Neural cell (in vitro differentiated cells): ENCODE results near the gene MECR. TPM values are rescaled to one million over a fixed set of nuclear protein-coding genes. Genes with fewer than 3 reads are reported as not detected.

Experiments used
- H2AFZ ChIP-seq: fragments of 200-600, 300-800 bp; sonication (generic), shearing (Covaris generic); 2 replicates; pipeline ENCODE4 v1.6.0; 2014; ENCODE audit warnings: low read depth, mild to moderate bottlenecking, antibody characterized with exemption, low read length, moderate library complexity
- H3F3A ChIP-seq: fragments of 200-600 bp; shearing (Covaris generic); 2 replicates; pipeline ENCODE4 v1.6.1; 2016; ENCODE audit warnings: mild to moderate bottlenecking, moderate library complexity, mixed read lengths, antibody characterized with exemption, low read length; ENCODE audit not compliant: insufficient read depth, poor library complexity, severe bottlenecking
- H3K27ac ChIP-seq: fragments of 200-600, 300-800 bp; sonication (generic), shearing (Covaris generic); 2 replicates; pipeline ENCODE4 v1.5.1; 2014; ENCODE audit warnings: mild to moderate bottlenecking, low read length, moderate library complexity
- H3K27me3 ChIP-seq: fragments of 300-800, 200-600 bp; sonication (generic), shearing (Covaris generic); 2 replicates; pipeline ENCODE4 v1.6.0; 2014; ENCODE audit warnings: mild to moderate bottlenecking, low read depth, low read length, moderate library complexity; ENCODE audit not compliant: insufficient read depth
- H3K36me3 ChIP-seq: fragments of 300-800, 200-600 bp; sonication (generic), shearing (Covaris generic); 2 replicates; pipeline ENCODE4 v1.5.1; 2014; ENCODE audit warnings: mild to moderate bottlenecking, antibody characterized with exemption, low read length, moderate library complexity; ENCODE audit not compliant: insufficient read depth
- H3K4me2 ChIP-seq: fragments of 300-800, 200-600 bp; sonication (generic), shearing (Covaris generic); 2 replicates; pipeline ENCODE4 v1.6.0; 2014; ENCODE audit warnings: mild to moderate bottlenecking, low read length
- H3K4me3 ChIP-seq: fragments of 300-800, 200-600 bp; sonication (generic), shearing (Covaris generic); 2 replicates; pipeline ENCODE4 v1.5.1; 2014; ENCODE audit warnings: mild to moderate bottlenecking, low read length, moderate library complexity
- H3K79me2 ChIP-seq: fragments of 200-600 bp; shearing (Covaris generic); replicated peaks from 2 replicates; pipeline ENCODE4 v1.6.0; 2014; ENCODE audit warnings: mild to moderate bottlenecking, low read length, moderate library complexity; ENCODE audit not compliant: insufficient read depth
- H3K9ac ChIP-seq: fragments of 300-800, 200-600 bp; sonication (generic), shearing (Covaris generic); 2 replicates; pipeline ENCODE4 v1.6.1; 2016; ENCODE audit warnings: mild to moderate bottlenecking, low read length, mixed read lengths
- H3K9me2 ChIP-seq: fragments of 200-600 bp; shearing (Covaris generic); 2 replicates; pipeline ENCODE4 v1.6.1; 2016; ENCODE audit warnings: mild to moderate bottlenecking, low read length, mixed read lengths; ENCODE audit not compliant: insufficient read depth
- H3K9me3 ChIP-seq: fragments of 200-600, 300-800 bp; sonication (generic), shearing (Covaris generic); 2 replicates; pipeline ENCODE4 v1.6.1; 2016; ENCODE audit warnings: mild to moderate bottlenecking, mixed run types, low read length, moderate library complexity, mixed read lengths
- H4K20me1 ChIP-seq: fragments of 200-600 bp; shearing (Covaris generic); 2 replicates; pipeline ENCODE4 v1.6.1; 2016; ENCODE audit warnings: mild to moderate bottlenecking, mixed run types; ENCODE audit not compliant: insufficient read depth
- CTCF ChIP-seq: fragments of 450-650 bp; IDR thresholded peaks from 2 replicates; pipeline ENCODE4 v1.5.1; 2014; ENCODE audit warnings: antibody characterized with exemption, mild to moderate bottlenecking, moderate library complexity; ENCODE audit not compliant: poor library complexity, severe bottlenecking
- EP300 ChIP-seq: fragments of 450-650 bp; conservative IDR thresholded peaks from 2 replicates; pipeline ENCODE4 v1.6.1; 2014; ENCODE audit warnings: antibody characterized with exemption, mild to moderate bottlenecking, moderate library complexity; ENCODE audit not compliant: poor library complexity, severe bottlenecking
- EZH2 ChIP-seq: fragments of 200-600, 300-800 bp; shearing (Covaris generic), sonication (generic); IDR thresholded peaks from 2 replicates; pipeline ENCODE4 v1.6.1; 2014; ENCODE audit warnings: antibody characterized with exemption, low read length, borderline replicate concordance, mild to moderate bottlenecking; ENCODE audit not compliant: insufficient read depth, poor library complexity, severe bottlenecking
- MXI1 ChIP-seq: fragments of 450-650 bp; conservative IDR thresholded peaks from 2 replicates; pipeline ENCODE4 v1.6.1; 2014; ENCODE audit warnings: antibody characterized with exemption, mild to moderate bottlenecking; ENCODE audit not compliant: poor library complexity, severe bottlenecking
- POLR2AphosphoS5 ChIP-seq: IDR thresholded peaks from 2 replicates; pipeline ENCODE4 v1.6.1; 2012
- RAD21 ChIP-seq: fragments of 450-650 bp; conservative IDR thresholded peaks from 2 replicates; pipeline ENCODE4 v1.6.1; 2014; ENCODE audit warnings: antibody characterized with exemption, mild to moderate bottlenecking, moderate library complexity
- REST ChIP-seq: IDR thresholded peaks from 2 replicates; pipeline ENCODE4 v1.6.1; 2012; ENCODE audit warnings: borderline replicate concordance
- SMC3 ChIP-seq: fragments of 450-650 bp; conservative IDR thresholded peaks from 2 replicates; pipeline ENCODE4 v1.6.1; 2014; ENCODE audit warnings: antibody characterized with exemption, mild to moderate bottlenecking, moderate library complexity; ENCODE audit not compliant: poor library complexity
- TAF1 ChIP-seq: IDR thresholded peaks from 2 replicates; pipeline ENCODE4 v1.6.1; 2012; ENCODE audit warnings: low read depth
- polyA plus RNA-seq: library from polyadenylated mRNA; depleted of rRNA; stranded (reverse); fragments of >200 nt; gene quantifications from 2 replicates; pipeline ENCODE4 v1.2.3, GENCODE V29; 2014

The MECR gene
- polyA plus RNA-seq, 1 donor from 2014 or later: 14.0 TPM

- H3F3A ChIP-seq: no peaks in the 10 kb centered on the region
- no peak overlapping the region for H3K27ac ChIP-seq
- no peak overlapping the region for H3K9ac ChIP-seq
- H3K9me2 ChIP-seq: no peaks in the 10 kb centered on the region
- no peaks in the 10 kb centered on the region for H3K36me3 ChIP-seq
- peak; percentile 27 for TF ChIP-seq REST
- no peak for TF ChIP-seq EP300
- no peak for TF ChIP-seq TAF1
- TF ChIP-seq SMC3: peak; percentile 60
- no peak for TF ChIP-seq EZH2
- TF ChIP-seq CTCF: peak; percentile 54
- no peak for TF ChIP-seq POLR2AphosphoS5
- TF ChIP-seq RAD21: peak; percentile 62
- TF ChIP-seq MXI1: no peak
- no peak overlapping the region for H3K4me3 ChIP-seq
- peaks cover 29% of the 10 kb centered on the region for H3K27me3 ChIP-seq
- no peak overlapping the region for H3K4me2 ChIP-seq
- no peaks in the 10 kb centered on the region for H3K79me2 ChIP-seq
- H3K9me3 ChIP-seq: no peaks in the 10 kb centered on the region
- no peaks in the 10 kb centered on the region for H4K20me1 ChIP-seq
- H2AFZ ChIP-seq: no peak overlapping the region
Observed at GRCh38 chr1:29240400-29240837, 9.7 kb upstream of the MECR start.

- H2AFZ ChIP-seq: no peak overlapping the region
- H3K4me3 ChIP-seq: no peak overlapping the region
- peaks cover 34% of the 10 kb centered on the region for H3K27me3 ChIP-seq
- H3K9ac ChIP-seq: no peak overlapping the region
- H3K4me2 ChIP-seq: no peak overlapping the region
- no peaks in the 10 kb centered on the region for H3K36me3 ChIP-seq
- no peak overlapping the region for H3K27ac ChIP-seq
- TF ChIP-seq RAD21: no peak
- no peaks in the 10 kb centered on the region for H3K9me2 ChIP-seq
- no peaks in the 10 kb centered on the region for H3K79me2 ChIP-seq
- no peaks in the 10 kb centered on the region for H3F3A ChIP-seq
- no peaks in the 10 kb centered on the region for H3K9me3 ChIP-seq
- H4K20me1 ChIP-seq: no peaks in the 10 kb centered on the region
Observed at GRCh38 chr1:29239142-29239541, 8.4 kb upstream of the MECR start.

- Histone ChIP-seq H3K9ac (no peak overlapping the region), H3K9me3 (no peaks in the 10 kb centered on the region), H4K20me1 (no peaks in the 10 kb centered on the region), H3K27me3 (peaks cover 34% of the 10 kb centered on the region), H3F3A (no peaks in the 10 kb centered on the region), H3K9me2 (no peaks in the 10 kb centered on the region), H3K4me2 (no peak overlapping the region), H3K27ac (no peak overlapping the region), H2AFZ (no peak overlapping the region), H3K4me3 (peak overlapping the region; percentile 60), H3K36me3 (no peaks in the 10 kb centered on the region), H3K79me2 (no peaks in the 10 kb centered on the region)
- TF ChIP-seq CTCF: no peak
- no peak for TF ChIP-seq EP300
- no peak for TF ChIP-seq SMC3
- TF ChIP-seq RAD21: no peak
- no peak for TF ChIP-seq TAF1
- no peak for TF ChIP-seq POLR2AphosphoS5
- no peak for TF ChIP-seq MXI1
Observed at GRCh38 chr1:29238620-29239002, 7.9 kb upstream of the MECR start.
